GM21786 (cell line): ENCODE measurements around the gene MRPL18.
"Not testable (repeated sequence)": the region's sequence is repeated elsewhere in the genome, so short reads cannot be mapped to it uniquely, and the experiment has no call there.

Experiments used
- ATAC-seq: cut with Tn5 transposase; IDR thresholded peaks from one replicate; pipeline ENCODE4 v1.9.1; 2021; ENCODE audit not compliant: unreplicated experiment

The MRPL18 gene

GRCh38 chr6:159790149-159790955 is at the start of gene MRPL18:
Gene MRPL18 (plus strand): TSS chr6:159790467. CDS start chr6:159790588, 121 bp downstream.
- ATAC-seq = peak; percentile 79

GRCh38 chr6:159742165-159742564 is 48.1 kb upstream of the MRPL18 start:
- no peak for ATAC-seq

GRCh38 chr6:159745081-159745480 is 45.2 kb upstream of the MRPL18 start:
- no peak for ATAC-seq

- no peak for ATAC-seq
These were observed 43.5 kb upstream of the MRPL18 start for GRCh38 chr6:159746759-159747158.

- ATAC-seq = not testable (repeated sequence)
These were observed 42.1 kb upstream of the MRPL18 start for GRCh38 chr6:159748127-159748526.

GRCh38 chr6:159751448-159751847 is 38.8 kb upstream of the MRPL18 start:
- no peak for ATAC-seq

- no peak for ATAC-seq
These were observed 37.0 kb upstream of the MRPL18 start for GRCh38 chr6:159753081-159753872.

GRCh38 chr6:159754401-159754800 is 35.9 kb upstream of the MRPL18 start:
- no peak for ATAC-seq

GRCh38 chr6:159754959-159755914 is 35.0 kb upstream of the MRPL18 start:
- no peak for ATAC-seq

- ATAC-seq = no peak
These were observed 33.8 kb upstream of the MRPL18 start for GRCh38 chr6:159756508-159756907.

GRCh38 chr6:159758031-159759001 is 32.0 kb upstream of the MRPL18 start:
- no peak for ATAC-seq

- ATAC-seq = no peak
These were observed 30.6 kb upstream of the MRPL18 start for GRCh38 chr6:159759645-159760044.

- ATAC-seq = no peak
These were observed 29.6 kb upstream of the MRPL18 start for GRCh38 chr6:159760602-159761057.

- ATAC-seq = no peak
These were observed 29.0 kb upstream of the MRPL18 start for GRCh38 chr6:159761129-159761872.

- peak; percentile 98 for ATAC-seq
These were observed 28.2 kb upstream of the MRPL18 start, which contains the start of gene ACAT2 for GRCh38 chr6:159761873-159762680. Gene ACAT2 (plus strand): TSS chr6:159762045. CDS start chr6:159762088, 43 bp downstream.

- ATAC-seq = peak; percentile 10
These were observed 27.5 kb upstream of the MRPL18 start for GRCh38 chr6:159762681-159763293.

- no peak for ATAC-seq
These were observed 23.4 kb upstream of the MRPL18 start for GRCh38 chr6:159766906-159767305.

- no peak for ATAC-seq
These were observed 20.8 kb upstream of the MRPL18 start for GRCh38 chr6:159769470-159769869.
